ENCODE results near the gene REELD1.
A peak's percentile ranks its signal among the peaks of the same experiment; 100 is the strongest.

The REELD1 gene

DNA sequence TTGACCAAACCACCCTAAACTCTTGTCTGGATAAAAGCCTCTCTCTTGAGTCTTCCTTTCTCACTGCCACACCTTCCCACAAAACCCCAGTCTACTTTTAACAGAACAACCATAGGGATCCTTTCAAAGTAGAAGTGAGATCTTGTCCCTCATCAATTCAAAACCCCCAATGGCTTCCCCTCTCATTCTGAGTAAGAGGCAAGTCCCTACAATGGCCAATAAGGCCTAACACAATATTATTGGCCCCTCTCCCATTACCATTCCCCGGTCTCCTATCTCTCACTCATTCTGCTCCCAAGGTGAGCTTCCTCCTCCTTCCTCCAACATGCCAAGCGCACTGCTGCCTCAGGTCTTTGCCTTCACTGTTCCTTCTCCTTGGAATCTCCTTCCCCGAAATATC lies 57.1 kb downstream of the REELD1 start:
- DNase-seq: no peak

DNA sequence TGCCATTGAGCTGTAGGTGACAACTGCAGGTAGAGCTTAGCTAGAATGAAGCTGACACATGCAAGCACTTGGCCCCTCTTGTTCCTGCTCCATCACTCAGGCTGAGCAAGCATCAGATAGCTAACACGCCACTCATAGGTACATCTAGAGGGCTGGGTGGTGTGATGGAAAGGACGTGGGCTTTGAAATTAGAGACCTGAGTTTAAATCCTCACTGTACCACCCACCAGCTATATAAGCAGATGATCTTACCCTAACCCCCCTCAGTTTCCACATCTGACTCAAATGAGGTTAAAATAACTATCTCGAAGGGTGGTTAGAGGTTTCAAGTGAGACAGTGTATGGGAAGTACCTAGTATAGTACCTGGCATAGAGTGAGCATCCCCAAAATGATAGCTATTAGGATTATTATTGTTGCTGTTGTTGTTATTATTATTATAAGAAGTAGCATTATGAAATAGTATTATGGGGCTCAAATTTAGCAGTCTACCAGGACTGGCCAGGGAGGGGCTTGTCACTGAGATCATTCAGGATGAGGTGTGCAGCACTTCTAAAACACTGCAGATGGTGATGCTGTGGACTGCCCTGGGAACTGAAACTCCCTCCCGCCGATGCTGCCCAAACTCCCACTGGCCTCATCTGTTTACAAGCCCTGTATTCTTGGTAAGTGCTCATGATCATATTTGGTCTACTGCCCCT lies 59.0 kb downstream of the REELD1 start:
- DNase-seq: peak in 1 of 2 experiments; percentile 4

DNA sequence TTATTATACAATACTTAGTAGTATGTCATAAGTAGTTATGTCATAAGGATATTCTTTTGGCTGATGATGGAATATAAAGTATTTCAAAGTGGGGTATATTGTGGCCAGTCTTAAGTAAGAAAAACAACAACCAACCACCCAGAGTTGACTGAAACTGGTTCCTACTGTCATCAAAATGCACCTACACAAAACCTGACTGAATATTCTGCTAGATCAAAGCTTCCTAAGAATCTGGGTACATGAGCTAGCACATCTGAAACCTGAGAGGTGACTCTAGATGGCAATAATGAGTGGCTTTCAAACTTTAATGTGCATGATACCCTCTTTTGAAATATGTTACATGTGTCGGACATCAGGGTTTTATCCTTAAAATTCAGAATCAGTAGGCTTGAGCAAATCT lies 60.4 kb downstream of the REELD1 start:
- no peak for DNase-seq

DNA sequence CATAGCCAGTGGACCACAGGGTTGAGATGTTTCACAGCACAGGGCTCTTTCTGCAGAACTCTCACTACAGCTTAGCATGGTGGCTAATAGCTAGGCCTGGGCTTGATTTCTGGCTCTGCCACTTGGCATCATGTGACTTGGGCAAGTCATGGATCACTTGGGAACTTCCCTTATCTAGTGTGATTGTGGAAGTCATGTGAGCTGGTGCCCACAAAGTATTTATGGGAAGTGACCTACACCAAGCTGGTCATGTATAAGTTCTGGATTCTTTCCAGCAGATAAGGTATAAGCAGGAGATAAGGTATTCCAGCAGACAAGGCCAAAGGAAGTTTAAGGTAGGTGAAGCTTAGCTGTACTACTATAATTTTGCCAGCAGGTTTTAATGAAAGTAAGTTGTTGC lies 61.0 kb downstream of the REELD1 start:
- DNase-seq: no peak

DNA sequence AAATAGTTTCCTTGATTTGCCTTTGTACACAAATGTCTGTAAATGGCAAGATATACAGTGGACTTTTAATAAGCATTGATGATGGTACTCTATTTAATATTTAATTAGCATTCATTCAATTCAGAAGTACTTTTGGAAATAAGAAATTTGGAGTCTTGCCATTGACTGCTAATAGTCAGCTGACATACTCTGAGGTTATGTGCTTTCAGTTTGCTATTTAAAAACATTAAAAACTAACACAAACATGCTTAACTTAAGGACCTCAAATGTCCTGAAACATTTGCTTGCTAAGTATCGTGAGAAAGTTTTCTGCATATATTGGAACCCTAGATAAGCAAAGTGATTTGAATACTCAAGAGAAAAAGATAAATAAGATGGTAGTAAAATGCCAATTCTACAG lies 64.6 kb downstream of the REELD1 start:
- DNase-seq: no peak

All from activated CD4-positive, alpha-beta T cell treated with anti-CD3 and anti-CD28 coated beads, Interleukin-2, amount 50 U/mL, for 48 hours (primary cell).